ENCODE data around the gene GSTM3. TPM values are rescaled to one million over a fixed set of nuclear protein-coding genes. Genes with fewer than 3 reads are reported as not detected.

Gene GSTM3
- total and polyA plus RNA-seq, 2 of the 13 experiments (the other 11 are each of a cell fraction or from before 2014, with no cell fraction given), result 127 to 142 TPM

- TF ChIP-seq, protein P1, sequence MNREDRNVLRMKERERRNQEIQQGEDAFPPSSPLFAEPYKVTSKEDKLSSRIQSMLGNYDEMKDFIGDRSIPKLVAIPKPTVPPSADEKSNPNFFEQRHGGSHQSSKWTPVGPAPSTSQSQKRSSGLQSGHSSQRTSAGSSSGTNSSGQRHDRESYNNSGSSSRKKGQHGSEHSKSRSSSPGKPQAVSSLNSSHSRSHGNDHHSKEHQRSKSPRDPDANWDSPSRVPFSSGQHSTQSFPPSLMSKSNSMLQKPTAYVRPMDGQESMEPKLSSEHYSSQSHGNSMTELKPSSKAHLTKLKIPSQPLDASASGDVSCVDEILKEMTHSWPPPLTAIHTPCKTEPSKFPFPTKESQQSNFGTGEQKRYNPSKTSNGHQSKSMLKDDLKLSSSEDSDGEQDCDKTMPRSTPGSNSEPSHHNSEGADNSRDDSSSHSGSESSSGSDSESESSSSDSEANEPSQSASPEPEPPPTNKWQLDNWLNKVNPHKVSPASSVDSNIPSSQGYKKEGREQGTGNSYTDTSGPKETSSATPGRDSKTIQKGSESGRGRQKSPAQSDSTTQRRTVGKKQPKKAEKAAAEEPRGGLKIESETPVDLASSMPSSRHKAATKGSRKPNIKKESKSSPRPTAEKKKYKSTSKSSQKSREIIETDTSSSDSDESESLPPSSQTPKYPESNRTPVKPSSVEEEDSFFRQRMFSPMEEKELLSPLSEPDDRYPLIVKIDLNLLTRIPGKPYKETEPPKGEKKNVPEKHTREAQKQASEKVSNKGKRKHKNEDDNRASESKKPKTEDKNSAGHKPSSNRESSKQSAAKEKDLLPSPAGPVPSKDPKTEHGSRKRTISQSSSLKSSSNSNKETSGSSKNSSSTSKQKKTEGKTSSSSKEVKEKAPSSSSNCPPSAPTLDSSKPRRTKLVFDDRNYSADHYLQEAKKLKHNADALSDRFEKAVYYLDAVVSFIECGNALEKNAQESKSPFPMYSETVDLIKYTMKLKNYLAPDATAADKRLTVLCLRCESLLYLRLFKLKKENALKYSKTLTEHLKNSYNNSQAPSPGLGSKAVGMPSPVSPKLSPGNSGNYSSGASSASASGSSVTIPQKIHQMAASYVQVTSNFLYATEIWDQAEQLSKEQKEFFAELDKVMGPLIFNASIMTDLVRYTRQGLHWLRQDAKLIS (CRISPR knock-in tag; IDR thresholded peaks at IDR 0.05), result no peak
- TF ChIP-seq MIER3 (CRISPR knock-in tag; IDR thresholded peaks at IDR 0.05; ENCODE audit: borderline replicate concordance) (0 out of 2 replicates have a peak, but pooled peaks have one; percentile 42), SALL1 (CRISPR knock-in tag; IDR thresholded peaks at IDR 0.05) (peak; percentile 51; the same call in 1 of the 2 replicates), ZFP36 (IDR thresholded peaks at IDR 0.05; ENCODE audit: borderline replicate concordance, low read depth, low read length, partially characterized antibody) (no peak), GLMP (CRISPR knock-in tag; IDR thresholded peaks at IDR 0.05; ENCODE audit: borderline replicate concordance) (no peak), ZNF142 (CRISPR knock-in tag; IDR thresholded peaks at IDR 0.05) (no peak), MYC (CRISPR knock-in tag; IDR thresholded peaks at IDR 0.05; ENCODE audit: borderline replicate concordance) (0 out of 2 replicates have a peak, but pooled peaks have one; percentile 35), SMARCC2 (IDR thresholded peaks at IDR 0.05) (no peak), GFI1 (CRISPR knock-in tag; IDR thresholded peaks at IDR 0.05; ENCODE audit: borderline replicate concordance) (no peak), ZBTB10 (CRISPR knock-in tag; IDR thresholded peaks at IDR 0.05; ENCODE audit: borderline replicate concordance) (no peak), SMYD3 (CRISPR knock-in tag; IDR thresholded peaks at IDR 0.05) (no peak), RBM22 (optimal IDR thresholded peaks at IDR 0.05; ENCODE audit: low read length) (no peak), THAP11 (CRISPR knock-in tag; IDR thresholded peaks at IDR 0.05) (0 out of 2 replicates have a peak, but pooled peaks have one; percentile 15), SNRNP70 (IDR thresholded peaks at IDR 0.05; ENCODE audit: low read depth, low read length) (no peak), GTF2F1 (IDR thresholded peaks at IDR 0.05; ENCODE audit: low read length) (no peak), ZNF143 (CRISPR knock-in tag; IDR thresholded peaks at IDR 0.05) (no peak)
Measured at GRCh38 chr1:109773203-109773899, 32.5 kb upstream of the GSTM3 start (continued).

Data from HepG2 (cell line).